ENCODE data around the gene SMOC2.

SMOC2 gene

DNA sequence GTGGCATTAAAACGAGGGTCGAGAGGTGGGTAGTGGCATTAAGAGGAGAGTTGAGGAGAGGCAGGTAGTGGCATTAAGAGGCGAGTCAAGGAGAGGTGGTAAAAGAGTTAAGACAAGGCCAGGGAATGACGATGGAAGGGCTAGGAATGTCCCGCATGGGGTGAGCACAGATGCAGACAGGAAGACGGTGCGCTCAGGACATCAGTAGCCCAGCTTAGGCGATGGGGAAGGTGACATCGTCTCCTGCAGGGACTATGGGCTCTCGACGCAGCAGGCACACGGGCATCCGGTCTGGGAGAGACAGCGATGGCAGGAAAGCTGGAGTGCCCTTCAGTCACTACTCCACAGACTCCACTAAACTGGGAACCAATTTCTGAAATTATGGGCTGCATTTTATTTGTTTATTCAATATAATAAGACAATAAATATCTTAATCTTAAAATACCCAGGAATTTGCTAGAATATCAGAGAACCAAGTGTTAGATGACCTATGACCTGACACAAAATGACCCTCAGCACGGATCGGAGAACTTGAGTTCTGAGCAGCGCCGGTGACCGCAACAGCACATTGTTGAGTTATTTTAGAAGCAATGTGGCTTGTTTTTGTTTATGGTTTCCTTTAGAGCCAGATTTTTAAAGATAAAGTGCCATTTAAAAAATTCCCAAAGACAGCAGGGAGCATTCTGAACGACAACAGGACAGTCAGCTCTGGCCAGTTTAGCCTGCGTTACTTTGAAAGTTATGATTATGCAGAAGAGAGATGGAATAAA is 177.7 kb downstream of the SMOC2 start:
- TF ChIP-seq JUND (IDR thresholded peaks at IDR 0.05; ENCODE audit: low read depth): no peak
- DNase-seq (ENCODE audit: low read depth in 1 of 2, low spot score in 1 of 2): no peak
- in situ Hi-C loops (cut with HindIII; ENCODE audit: low pct_unique_long_range_greater_than_20kb, low sequenced_read_pairs): no loop called here

DNA sequence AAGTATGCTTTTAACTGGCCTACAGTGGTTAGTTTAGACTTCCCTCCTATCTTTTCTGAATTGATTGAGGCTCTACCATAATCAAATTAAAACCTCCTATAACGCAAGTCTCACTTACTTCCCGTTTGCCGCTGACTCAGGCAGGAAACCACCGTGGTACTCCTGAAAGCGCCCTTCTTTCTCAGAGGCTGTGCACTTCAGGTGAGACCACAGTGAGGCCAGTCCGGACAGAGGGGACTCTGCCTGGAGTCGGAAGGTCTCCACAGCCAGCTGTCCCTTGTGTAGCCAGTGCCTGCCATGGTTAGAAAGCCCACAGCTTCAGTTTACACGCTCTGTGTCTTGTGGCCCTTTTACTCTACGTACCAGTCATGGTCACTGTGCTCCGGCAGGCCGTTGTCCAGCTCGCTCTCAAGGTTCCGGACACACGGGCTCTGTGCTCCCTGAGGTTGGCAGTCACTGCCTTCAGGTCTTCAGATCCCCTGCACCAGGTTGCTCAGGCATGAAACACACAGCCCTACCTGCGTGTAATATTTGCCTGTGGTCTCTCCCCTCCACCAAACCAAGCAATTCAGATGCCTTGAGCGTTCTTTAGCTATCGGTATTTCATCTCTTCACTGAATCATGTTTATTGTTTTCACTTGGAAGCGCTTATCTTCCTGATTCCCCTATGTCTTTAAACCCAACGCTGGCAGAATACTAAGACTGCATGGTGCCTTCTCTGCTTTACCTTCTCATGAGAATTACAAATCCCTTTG is 178.8 kb downstream of the SMOC2 start:
- in situ Hi-C loops (cut with HindIII; ENCODE audit: low pct_unique_long_range_greater_than_20kb, low sequenced_read_pairs): no loop called here
- no peak for TF ChIP-seq JUND (IDR thresholded peaks at IDR 0.05; ENCODE audit: low read depth)
- no peak for DNase-seq (ENCODE audit: low read depth in 1 of 2, low spot score in 1 of 2)

DNA sequence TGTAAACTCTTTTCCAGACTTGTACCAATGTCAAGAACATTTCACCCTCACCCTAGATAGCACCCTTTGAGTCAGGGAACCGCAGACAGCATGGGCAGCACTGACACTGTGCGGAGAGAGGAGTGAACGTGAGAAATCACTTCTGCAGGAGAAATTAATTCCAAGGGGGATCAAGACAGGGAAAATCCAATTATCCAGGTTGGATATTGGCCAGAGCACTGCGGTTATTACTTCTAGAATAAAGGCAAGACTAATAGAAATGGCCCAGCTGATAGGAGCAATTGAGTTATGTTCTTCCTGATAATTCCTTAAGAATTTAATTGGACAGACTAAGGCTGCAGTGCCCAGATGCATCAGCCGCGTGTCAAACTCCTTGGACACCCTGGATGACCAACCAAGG is 179.6 kb downstream of the SMOC2 start:
- TF ChIP-seq JUND (IDR thresholded peaks at IDR 0.05; ENCODE audit: low read depth): no peak
- DNase-seq (ENCODE audit: low read depth in 1 of 2, low spot score in 1 of 2): no peak

DNA sequence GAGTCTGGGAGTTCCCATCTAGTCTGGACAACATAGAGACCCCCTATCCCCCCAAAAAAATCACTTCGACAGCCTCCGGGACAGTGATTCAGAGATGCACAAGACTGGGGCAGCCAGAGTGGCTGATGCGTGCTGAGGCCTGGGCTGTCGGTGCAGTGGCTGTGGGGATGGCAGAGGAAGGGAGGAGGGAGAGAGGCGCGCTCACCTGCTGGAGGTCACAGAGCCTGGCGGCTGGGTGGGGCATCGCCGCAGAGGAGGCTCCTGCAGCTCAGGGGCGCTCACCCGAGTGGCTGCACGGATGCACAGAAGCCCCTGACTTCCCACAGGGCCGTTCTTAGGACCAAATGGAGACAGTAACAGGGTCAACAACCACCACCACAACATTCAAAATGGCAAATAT is 182.8 kb downstream of the SMOC2 start:
- TF ChIP-seq JUND (IDR thresholded peaks at IDR 0.05; ENCODE audit: low read depth): no peak
- in situ Hi-C loops (cut with HindIII; ENCODE audit: low pct_unique_long_range_greater_than_20kb, low sequenced_read_pairs): no loop called here
- DNase-seq (ENCODE audit: low read depth in 1 of 2, low spot score in 1 of 2): no peak

More for the DNA sequence above, 179.6 kb downstream of the SMOC2 start:
- in situ Hi-C loops (cut with HindIII; ENCODE audit: low pct_unique_long_range_greater_than_20kb, low sequenced_read_pairs): no loop called here

DNA sequence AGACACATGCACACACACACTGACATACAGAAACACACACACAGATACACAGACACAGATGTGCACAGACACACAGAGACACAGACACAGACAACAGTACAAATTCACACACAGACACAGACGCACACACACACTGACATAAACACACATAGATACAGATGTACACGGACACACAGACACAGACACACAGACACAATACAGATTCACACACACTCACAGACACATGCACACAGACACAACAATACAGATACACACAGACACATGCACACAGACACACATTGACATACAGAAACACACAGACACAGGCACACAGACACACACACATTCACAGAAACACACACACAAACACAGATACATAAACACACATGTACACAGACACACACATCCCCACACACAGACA is 183.6 kb downstream of the SMOC2 start:
- no peak for DNase-seq (ENCODE audit: low read depth in 1 of 2, low spot score in 1 of 2)
- in situ Hi-C loops (cut with HindIII; ENCODE audit: low pct_unique_long_range_greater_than_20kb, low sequenced_read_pairs): no loop called here
- TF ChIP-seq JUND (IDR thresholded peaks at IDR 0.05; ENCODE audit: low read depth): no peak

DNA sequence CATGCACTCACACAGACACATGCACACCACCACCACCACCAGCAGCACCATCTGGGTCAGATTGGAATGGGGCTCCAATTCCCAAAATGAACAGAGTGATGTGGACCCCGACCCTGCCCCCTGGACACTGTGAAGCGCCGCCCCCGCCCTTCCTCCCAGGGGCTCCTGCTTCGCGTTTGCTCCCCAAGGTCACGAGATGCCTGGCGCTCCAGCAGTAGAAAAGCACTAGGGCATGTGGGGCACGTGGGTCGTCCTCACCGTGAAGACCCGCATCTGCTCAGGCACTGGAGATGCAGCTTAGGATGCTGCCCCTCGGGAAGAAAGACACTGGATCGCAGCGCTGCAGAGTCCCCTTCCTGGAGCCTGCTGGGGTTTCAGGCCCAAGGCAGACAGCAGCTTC is 184.0 kb downstream of the SMOC2 start:
- in situ Hi-C loops (cut with HindIII; ENCODE audit: low pct_unique_long_range_greater_than_20kb, low sequenced_read_pairs): no loop called here
- no peak for TF ChIP-seq JUND (IDR thresholded peaks at IDR 0.05; ENCODE audit: low read depth)
- no peak for DNase-seq (ENCODE audit: low read depth in 1 of 2, low spot score in 1 of 2)

DNA sequence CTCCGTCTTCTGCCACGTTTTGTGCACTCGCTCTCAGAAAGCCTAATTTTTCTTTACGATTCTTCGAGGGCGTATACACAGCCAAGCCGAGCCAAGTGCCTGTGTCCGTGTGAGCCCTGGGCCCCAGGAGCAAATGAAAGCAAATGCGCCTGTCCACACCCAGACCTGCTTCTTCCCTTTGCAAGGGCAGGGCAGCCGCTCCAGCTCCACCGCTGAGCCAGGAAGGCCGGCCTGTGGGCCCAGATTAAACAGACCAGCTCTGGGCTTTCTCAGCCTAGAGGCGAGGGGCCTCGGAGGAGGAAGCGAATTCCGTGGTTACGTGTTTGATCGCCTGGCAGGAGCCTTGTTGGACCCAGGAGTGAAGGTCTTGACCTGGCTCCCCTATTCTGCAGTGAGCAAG is 184.6 kb downstream of the SMOC2 start:
- DNase-seq (ENCODE audit: low read depth in 1 of 2, low spot score in 1 of 2): no peak
- TF ChIP-seq JUND (IDR thresholded peaks at IDR 0.05; ENCODE audit: low read depth): no peak
- in situ Hi-C loops (cut with HindIII; ENCODE audit: low pct_unique_long_range_greater_than_20kb, low sequenced_read_pairs): no loop called here

DNA sequence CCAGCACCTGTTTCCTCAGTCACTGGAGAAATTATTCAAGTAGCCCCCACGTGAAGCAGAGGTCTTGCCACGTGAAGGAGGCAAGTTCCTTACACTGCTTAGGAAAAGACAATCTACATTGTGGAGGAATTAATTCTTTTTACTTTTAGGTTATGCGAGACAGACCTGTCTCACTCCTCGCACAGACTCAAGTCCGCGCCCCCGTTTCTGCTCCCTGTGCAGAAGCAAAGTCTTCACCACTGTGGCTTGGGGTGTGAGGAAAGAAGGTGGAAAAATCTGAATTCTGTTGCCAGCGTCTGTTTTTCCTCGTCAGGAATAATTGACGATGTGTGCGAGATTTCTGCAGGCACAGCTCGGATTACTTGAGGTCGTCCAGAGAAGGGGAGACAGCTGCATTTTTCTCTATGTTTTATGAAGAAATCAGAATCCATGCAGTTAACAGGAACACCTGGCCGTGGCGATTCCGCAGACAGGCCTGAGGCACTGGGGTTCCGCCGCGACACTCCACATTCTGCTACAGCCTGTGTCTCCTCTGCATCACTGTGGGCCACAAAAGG is 185.1 kb downstream of the SMOC2 start:
- no peak for DNase-seq (ENCODE audit: low read depth in 1 of 2, low spot score in 1 of 2)
- in situ Hi-C loops (cut with HindIII; ENCODE audit: low pct_unique_long_range_greater_than_20kb, low sequenced_read_pairs): no loop called here
- no peak for TF ChIP-seq JUND (IDR thresholded peaks at IDR 0.05; ENCODE audit: low read depth)

DNA sequence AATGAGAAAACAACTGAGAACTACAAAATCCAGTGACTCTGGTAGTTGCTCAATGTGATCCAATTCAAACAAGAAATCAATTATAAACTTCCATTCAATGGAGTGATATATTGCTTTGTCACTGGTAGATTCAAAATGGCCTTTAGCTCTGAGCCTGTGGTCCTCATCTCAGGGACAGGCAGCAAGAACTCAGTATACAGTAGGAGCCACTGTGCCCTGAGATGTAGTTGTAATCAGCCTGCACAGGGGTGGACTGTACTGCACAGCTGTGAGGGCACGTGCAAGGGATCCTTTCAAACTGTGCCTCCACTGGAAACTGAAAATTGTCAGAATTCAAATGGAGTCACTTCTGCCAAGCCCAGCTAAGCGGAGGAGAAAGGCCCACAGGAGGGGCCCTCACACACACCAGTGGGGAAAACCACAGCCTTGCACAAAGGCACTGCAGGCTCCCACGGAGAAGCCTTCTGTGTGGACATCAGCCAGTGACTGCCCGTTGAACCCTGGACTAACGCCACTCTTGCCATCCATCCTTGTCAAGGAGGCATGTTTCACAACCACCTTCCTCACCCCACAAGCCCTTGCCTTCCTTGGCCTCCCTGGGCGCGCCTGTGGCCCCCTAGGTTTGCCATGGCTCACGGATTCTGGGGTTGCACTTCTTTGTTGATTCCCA is 186.7 kb downstream of the SMOC2 start:
- in situ Hi-C loops (cut with HindIII; ENCODE audit: low pct_unique_long_range_greater_than_20kb, low sequenced_read_pairs): no loop called here
- no peak for TF ChIP-seq JUND (IDR thresholded peaks at IDR 0.05; ENCODE audit: low read depth)

DNA sequence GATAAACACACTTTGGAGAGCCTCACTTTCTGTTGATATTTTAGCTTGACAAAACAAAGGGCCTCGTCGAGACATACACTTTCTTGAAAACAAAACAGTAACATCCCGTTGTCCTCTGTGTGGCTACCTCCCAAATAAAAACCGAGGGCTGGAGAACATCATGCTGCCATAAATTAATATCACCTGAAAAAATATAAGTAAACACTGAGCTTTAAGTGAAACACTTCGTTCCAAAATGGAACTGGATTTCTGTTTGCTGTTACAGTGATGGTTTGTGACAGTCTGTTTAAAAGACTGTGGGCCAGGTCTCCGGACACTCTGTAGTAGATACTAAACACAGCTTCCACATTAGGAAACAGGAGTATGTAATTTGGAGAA is 187.2 kb downstream of the SMOC2 start:
- DNase-seq (ENCODE audit: low read depth in 1 of 2, low spot score in 1 of 2): no peak
- TF ChIP-seq JUND (IDR thresholded peaks at IDR 0.05; ENCODE audit: low read depth): no peak
- in situ Hi-C loops (cut with HindIII; ENCODE audit: low pct_unique_long_range_greater_than_20kb, low sequenced_read_pairs): no loop called here

More for the DNA sequence above, 186.7 kb downstream of the SMOC2 start:
- DNase-seq (ENCODE audit: low read depth in 1 of 2, low spot score in 1 of 2): no peak

DNA sequence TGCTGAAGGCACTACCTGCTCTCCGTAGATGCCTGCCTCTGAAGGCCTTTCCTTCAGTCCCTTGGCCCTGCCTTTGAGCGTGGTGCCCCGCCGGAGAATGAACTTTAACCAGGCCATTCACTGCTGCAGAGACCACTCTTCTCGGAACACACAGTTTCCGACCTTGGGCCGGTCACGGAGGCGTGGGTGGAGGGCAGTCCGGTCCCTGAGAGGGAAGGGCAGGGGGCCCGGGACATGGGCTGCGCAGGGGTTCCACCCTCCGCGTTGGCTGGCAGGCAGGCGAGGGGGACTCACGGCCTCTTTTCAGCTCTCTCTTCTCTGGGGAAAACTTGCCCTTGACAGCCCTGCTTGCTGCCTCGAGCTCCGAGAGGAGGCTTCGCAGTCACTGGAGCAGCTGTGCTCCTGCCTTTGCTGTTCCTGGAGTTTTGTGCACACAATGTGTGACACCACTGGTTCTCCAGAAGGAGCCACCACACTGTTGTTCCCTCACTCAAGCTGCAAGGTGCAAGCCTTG is 187.8 kb downstream of the SMOC2 start:
- TF ChIP-seq JUND (IDR thresholded peaks at IDR 0.05; ENCODE audit: low read depth): no peak
- in situ Hi-C loops (cut with HindIII; ENCODE audit: low pct_unique_long_range_greater_than_20kb, low sequenced_read_pairs): no loop called here
- no peak for DNase-seq (ENCODE audit: low read depth in 1 of 2, low spot score in 1 of 2)

DNA sequence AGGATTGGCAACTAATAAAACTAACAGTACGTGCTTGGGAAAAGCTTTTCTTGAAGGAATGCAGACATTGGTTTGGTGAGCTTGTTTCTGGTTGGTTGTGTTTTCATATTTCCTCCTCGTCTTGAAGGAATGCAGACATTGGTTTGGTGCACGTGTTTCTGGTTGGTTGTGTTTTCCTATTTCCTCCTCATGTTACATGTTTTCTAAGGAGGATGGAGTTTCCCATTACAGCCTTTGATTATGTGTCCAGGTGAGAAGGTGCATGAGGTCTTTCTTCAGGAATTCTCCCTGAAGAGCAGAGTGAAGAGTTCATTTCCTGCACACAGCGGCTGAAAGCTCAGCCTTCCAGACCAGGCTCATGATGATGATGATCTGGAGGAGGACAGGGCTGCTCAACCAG is 190.6 kb downstream of the SMOC2 start:
- TF ChIP-seq JUND (IDR thresholded peaks at IDR 0.05; ENCODE audit: low read depth): no peak
- in situ Hi-C loops (cut with HindIII; ENCODE audit: low pct_unique_long_range_greater_than_20kb, low sequenced_read_pairs): no loop called here
- DNase-seq (ENCODE audit: low read depth in 1 of 2, low spot score in 1 of 2): peak in 1 of 2 experiments; percentile 13

Measured in T47D (cell line).